ENCODE results near the gene HDAC11. TPM values are rescaled to one million over a fixed set of nuclear protein-coding genes. Genes with fewer than 3 reads are reported as not detected.

Gene HDAC11
- total and polyA plus RNA-seq, 4 donors = 2.5 to 9.0 (median 3.2) TPM

DNA sequence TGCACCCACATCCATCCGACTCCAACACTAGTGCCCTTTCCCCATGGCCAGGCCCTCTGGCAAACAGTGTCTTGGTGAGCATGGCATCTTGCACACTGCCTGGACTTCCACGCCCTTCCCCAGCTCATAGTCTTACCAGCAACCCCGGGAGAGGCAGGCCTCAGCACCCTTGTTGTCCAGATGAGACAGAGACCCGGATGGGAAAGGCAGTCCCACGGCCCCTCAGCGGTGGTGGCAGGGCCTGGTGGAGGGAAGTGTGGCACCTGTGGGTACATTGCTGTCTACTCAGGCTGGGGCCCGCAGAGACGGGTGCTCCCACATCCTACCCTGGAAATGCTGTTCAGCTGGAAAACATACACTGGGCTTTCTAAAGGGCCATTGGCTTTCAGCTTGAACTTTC lies 28.4 kb downstream of the HDAC11 start:
- WGBS = 94% methylated on average over 8 of the region's 8 CpGs
- H3K36me3 ChIP-seq (ENCODE audit: control insufficient read depth in 4 of 4, insufficient read depth in 3 of 4, low read depth in 1 of 4, low read length in 3 of 4) = no peaks in the 10 kb centered on the region
- no peak overlapping the region for H3K4me3 ChIP-seq (ENCODE audit: low read depth in 1 of 3, low read length in 3 of 3)
- no peak overlapping the region for H3K9ac ChIP-seq (ENCODE audit: low read depth in 1 of 2, low read length in 2 of 2)
- no peaks in the 10 kb centered on the region for H3K4me1 ChIP-seq (ENCODE audit: control insufficient read depth in 4 of 4, insufficient read depth in 4 of 4, low read length in 3 of 4)
- TF ChIP-seq FOXA2 (IDR thresholded peaks at IDR 0.05) (no peak), YY1 (IDR thresholded peaks at IDR 0.05) (no peak), JUND (IDR thresholded peaks at IDR 0.05) (no peak), RAD21 (IDR thresholded peaks at IDR 0.05) (no peak), EGR1 (IDR thresholded peaks at IDR 0.05; ENCODE audit: low read depth in 2 of 2) (no peak), TAF1 (conservative IDR thresholded peaks at IDR 0.05) (no peak)
- TF ChIP-seq, protein P1, sequence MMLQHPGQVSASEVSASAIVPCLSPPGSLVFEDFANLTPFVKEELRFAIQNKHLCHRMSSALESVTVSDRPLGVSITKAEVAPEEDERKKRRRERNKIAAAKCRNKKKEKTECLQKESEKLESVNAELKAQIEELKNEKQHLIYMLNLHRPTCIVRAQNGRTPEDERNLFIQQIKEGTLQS (IDR thresholded peaks at IDR 0.05) = no peak
- TF ChIP-seq, protein P2, sequence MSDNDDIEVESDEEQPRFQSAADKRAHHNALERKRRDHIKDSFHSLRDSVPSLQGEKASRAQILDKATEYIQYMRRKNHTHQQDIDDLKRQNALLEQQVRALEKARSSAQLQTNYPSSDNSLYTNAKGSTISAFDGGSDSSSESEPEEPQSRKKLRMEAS (IDR thresholded peaks at IDR 0.05) = no peak
- TF ChIP-seq, protein P3, sequence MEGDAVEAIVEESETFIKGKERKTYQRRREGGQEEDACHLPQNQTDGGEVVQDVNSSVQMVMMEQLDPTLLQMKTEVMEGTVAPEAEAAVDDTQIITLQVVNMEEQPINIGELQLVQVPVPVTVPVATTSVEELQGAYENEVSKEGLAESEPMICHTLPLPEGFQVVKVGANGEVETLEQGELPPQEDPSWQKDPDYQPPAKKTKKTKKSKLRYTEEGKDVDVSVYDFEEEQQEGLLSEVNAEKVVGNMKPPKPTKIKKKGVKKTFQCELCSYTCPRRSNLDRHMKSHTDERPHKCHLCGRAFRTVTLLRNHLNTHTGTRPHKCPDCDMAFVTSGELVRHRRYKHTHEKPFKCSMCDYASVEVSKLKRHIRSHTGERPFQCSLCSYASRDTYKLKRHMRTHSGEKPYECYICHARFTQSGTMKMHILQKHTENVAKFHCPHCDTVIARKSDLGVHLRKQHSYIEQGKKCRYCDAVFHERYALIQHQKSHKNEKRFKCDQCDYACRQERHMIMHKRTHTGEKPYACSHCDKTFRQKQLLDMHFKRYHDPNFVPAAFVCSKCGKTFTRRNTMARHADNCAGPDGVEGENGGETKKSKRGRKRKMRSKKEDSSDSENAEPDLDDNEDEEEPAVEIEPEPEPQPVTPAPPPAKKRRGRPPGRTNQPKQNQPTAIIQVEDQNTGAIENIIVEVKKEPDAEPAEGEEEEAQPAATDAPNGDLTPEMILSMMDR (IDR thresholded peaks at IDR 0.05; ENCODE audit: low read depth, low read length, missing input control) = no peak
- no peak overlapping the region for H3K27ac ChIP-seq (ENCODE audit: low read depth in 1 of 2, low read length in 2 of 2)
- H3K27me3 ChIP-seq (ENCODE audit: control insufficient read depth in 4 of 4, insufficient read depth in 4 of 4, low read length in 3 of 4) = no peaks in the 10 kb centered on the region
- no peak for DNase-seq (ENCODE audit: low spot score)
- no peaks in the 10 kb centered on the region for H3K9me3 ChIP-seq (ENCODE audit: control insufficient read depth in 4 of 4, low read length in 3 of 4)

DNA sequence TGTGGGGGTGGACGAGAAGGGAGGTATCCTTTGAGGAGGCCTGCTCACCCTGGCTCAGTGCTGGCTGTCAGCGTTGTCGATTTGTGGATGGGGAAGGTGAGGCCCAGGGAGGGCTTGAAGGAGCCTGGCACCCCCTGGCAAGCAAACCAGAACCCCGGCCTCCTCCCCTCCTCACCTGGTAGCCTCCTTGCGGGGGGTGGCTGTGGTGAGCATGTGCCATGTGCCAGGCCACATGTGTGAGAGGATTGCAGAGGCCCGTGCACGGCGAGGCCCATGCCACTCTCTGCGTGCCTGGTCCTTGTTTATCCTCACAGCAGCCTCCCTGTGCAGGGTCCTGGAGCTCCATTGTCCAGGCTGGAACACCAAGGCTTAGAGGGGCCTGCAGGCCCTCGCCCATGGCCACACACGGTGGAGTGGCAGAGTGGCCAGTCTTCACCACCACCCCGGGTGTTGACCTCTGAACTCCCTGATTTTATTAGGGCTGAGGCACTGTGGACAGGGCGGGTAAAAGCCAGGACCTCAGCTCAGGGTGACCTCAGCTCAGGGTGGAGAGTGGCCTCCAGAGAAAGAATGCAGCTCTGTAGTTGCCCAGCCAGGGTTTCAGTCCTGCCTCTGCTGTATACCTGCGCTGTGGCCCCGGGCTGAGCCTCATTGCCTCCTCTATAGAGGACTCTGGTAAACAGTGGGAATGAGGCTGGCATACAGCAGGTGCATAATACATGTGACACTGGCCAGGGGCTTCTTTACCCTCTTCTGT lies 29.1 kb downstream of the HDAC11 start:
- H3K4me3 ChIP-seq (ENCODE audit: low read depth in 1 of 3, low read length in 3 of 3) = no peak overlapping the region
- WGBS = 91% methylated on average over 15 of the region's 15 CpGs
- TF ChIP-seq, protein P1 (IDR thresholded peaks at IDR 0.05) = no peak
- TF ChIP-seq, protein P4, sequence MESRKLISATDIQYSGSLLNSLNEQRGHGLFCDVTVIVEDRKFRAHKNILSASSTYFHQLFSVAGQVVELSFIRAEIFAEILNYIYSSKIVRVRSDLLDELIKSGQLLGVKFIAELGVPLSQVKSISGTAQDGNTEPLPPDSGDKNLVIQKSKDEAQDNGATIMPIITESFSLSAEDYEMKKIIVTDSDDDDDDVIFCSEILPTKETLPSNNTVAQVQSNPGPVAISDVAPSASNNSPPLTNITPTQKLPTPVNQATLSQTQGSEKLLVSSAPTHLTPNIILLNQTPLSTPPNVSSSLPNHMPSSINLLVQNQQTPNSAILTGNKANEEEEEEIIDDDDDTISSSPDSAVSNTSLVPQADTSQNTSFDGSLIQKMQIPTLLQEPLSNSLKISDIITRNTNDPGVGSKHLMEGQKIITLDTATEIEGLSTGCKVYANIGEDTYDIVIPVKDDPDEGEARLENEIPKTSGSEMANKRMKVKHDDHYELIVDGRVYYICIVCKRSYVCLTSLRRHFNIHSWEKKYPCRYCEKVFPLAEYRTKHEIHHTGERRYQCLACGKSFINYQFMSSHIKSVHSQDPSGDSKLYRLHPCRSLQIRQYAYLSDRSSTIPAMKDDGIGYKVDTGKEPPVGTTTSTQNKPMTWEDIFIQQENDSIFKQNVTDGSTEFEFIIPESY (IDR thresholded peaks at IDR 0.05) = no peak
- no peak for TF ChIP-seq HNF4G (IDR thresholded peaks at IDR 0.05)
- no peak for TF ChIP-seq GABPA (IDR thresholded peaks at IDR 0.05 in 1 of 2, conservative IDR thresholded peaks at IDR 0.05 in 1 of 2)
- TF ChIP-seq, protein P5, sequence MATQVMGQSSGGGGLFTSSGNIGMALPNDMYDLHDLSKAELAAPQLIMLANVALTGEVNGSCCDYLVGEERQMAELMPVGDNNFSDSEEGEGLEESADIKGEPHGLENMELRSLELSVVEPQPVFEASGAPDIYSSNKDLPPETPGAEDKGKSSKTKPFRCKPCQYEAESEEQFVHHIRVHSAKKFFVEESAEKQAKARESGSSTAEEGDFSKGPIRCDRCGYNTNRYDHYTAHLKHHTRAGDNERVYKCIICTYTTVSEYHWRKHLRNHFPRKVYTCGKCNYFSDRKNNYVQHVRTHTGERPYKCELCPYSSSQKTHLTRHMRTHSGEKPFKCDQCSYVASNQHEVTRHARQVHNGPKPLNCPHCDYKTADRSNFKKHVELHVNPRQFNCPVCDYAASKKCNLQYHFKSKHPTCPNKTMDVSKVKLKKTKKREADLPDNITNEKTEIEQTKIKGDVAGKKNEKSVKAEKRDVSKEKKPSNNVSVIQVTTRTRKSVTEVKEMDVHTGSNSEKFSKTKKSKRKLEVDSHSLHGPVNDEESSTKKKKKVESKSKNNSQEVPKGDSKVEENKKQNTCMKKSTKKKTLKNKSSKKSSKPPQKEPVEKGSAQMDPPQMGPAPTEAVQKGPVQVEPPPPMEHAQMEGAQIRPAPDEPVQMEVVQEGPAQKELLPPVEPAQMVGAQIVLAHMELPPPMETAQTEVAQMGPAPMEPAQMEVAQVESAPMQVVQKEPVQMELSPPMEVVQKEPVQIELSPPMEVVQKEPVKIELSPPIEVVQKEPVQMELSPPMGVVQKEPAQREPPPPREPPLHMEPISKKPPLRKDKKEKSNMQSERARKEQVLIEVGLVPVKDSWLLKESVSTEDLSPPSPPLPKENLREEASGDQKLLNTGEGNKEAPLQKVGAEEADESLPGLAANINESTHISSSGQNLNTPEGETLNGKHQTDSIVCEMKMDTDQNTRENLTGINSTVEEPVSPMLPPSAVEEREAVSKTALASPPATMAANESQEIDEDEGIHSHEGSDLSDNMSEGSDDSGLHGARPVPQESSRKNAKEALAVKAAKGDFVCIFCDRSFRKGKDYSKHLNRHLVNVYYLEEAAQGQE (IDR thresholded peaks at IDR 0.05) = no peak
- TF ChIP-seq FOXA1 (IDR thresholded peaks at IDR 0.05) = no peak
- no peak for TF ChIP-seq RAD21 (IDR thresholded peaks at IDR 0.05)
- no peak for TF ChIP-seq RXRA (IDR thresholded peaks at IDR 0.05)
- TF ChIP-seq TAF1 (conservative IDR thresholded peaks at IDR 0.05) = no peak
- no peak for TF ChIP-seq FOXA2 (IDR thresholded peaks at IDR 0.05)
- no peak for TF ChIP-seq NR2F2 (IDR thresholded peaks at IDR 0.05)
- TF ChIP-seq EGR1 (IDR thresholded peaks at IDR 0.05; ENCODE audit: low read depth in 2 of 2) = no peak
- TF ChIP-seq, protein P3 (IDR thresholded peaks at IDR 0.05; ENCODE audit: low read depth, low read length, missing input control) = no peak
- no peak for TF ChIP-seq SP1 (IDR thresholded peaks at IDR 0.05)
- no peak for TF ChIP-seq HNF4A (conservative IDR thresholded peaks at IDR 0.05)
- no peak for TF ChIP-seq JUND (IDR thresholded peaks at IDR 0.05)
- TF ChIP-seq, protein P2 (IDR thresholded peaks at IDR 0.05) = no peak
- TF ChIP-seq YY1 (IDR thresholded peaks at IDR 0.05) = no peak
- DNase-seq (ENCODE audit: low spot score) = no peak
- no peaks in the 10 kb centered on the region for H3K9me3 ChIP-seq (ENCODE audit: control insufficient read depth in 4 of 4, low read length in 3 of 4)
- H3K27ac ChIP-seq (ENCODE audit: low read depth in 1 of 2, low read length in 2 of 2) = no peak overlapping the region
- no peaks in the 10 kb centered on the region for H3K36me3 ChIP-seq (ENCODE audit: control insufficient read depth in 4 of 4, insufficient read depth in 3 of 4, low read depth in 1 of 4, low read length in 3 of 4)
- H3K27me3 ChIP-seq (ENCODE audit: control insufficient read depth in 4 of 4, insufficient read depth in 4 of 4, low read length in 3 of 4) = no peaks in the 10 kb centered on the region
- H3K9ac ChIP-seq (ENCODE audit: low read depth in 1 of 2, low read length in 2 of 2) = no peak overlapping the region
- no peaks in the 10 kb centered on the region for H3K4me1 ChIP-seq (ENCODE audit: control insufficient read depth in 4 of 4, insufficient read depth in 4 of 4, low read length in 3 of 4)
